ENCODE data around the gene DCHS2.

The DCHS2 gene

DNA sequence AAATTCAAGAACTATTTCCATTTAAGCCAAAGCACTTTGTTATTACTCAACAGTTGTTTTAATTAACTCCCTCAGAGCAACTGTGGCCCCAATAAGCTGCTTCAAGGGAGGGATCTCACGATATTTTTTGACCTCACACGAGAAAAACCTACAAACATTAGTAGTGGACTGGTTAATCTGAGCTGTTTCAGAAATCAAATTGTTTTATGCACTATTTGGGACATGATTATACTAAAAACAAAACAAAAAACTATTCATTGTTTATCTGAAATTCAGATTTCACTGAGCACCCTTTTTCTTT lies 74.3 kb downstream of the DCHS2 start:
- no peak overlapping the region for H2BK12ac ChIP-seq (ENCODE audit: low read length)
- no peak overlapping the region for H3K23ac ChIP-seq (ENCODE audit: low read depth, low read length, poor library complexity)
- no peak overlapping the region for H3K14ac ChIP-seq (ENCODE audit: low read length)
- H2BK5ac ChIP-seq (ENCODE audit: low read length) = no peak overlapping the region
- H2BK15ac ChIP-seq (ENCODE audit: low read length) = no peak overlapping the region
- no peaks in the 10 kb centered on the region for H3K79me1 ChIP-seq (ENCODE audit: low read depth, low read length)
- no peak overlapping the region for H3K27ac ChIP-seq (replicated peaks; ENCODE audit: low read length)
- no peak overlapping the region for H2AK5ac ChIP-seq (ENCODE audit: low read depth, low read length)
- H4K8ac ChIP-seq (ENCODE audit: low read depth, low read length) = no peak overlapping the region
- DNase-seq (ENCODE audit: low spot score) = no peak
- H3K27me3 ChIP-seq (ENCODE audit: control insufficient read depth in 3 of 3, insufficient read depth in 3 of 3, low read depth in 1 of 3, low read length in 3 of 3) = peaks cover 0 to 37% (median 3%) of the 10 kb centered on the region in 3 experiments
- H3K4me1 ChIP-seq (ENCODE audit: control insufficient read depth in 2 of 2, insufficient read depth in 1 of 2, low read depth in 1 of 2, low read length in 2 of 2) = peaks cover 1% of the 10 kb centered on the region in 2 donors
- H4K91ac ChIP-seq (ENCODE audit: low read depth, low read length, poor library complexity) = no peak overlapping the region
- no peaks in the 10 kb centered on the region for H3K9me3 ChIP-seq (replicated peaks in 1 of 2; ENCODE audit: control insufficient read depth in 2 of 2, insufficient read depth in 1 of 2, low read depth in 1 of 2, low read length in 2 of 2)
- H3K18ac ChIP-seq (ENCODE audit: low read length) = no peak overlapping the region
- no peak overlapping the region for H3K9ac ChIP-seq (ENCODE audit: low read depth, low read length, poor library complexity)
- no peak overlapping the region for H3K4ac ChIP-seq (ENCODE audit: low read length)
- peak overlapping the region; percentile 59 for H3K4me2 ChIP-seq (ENCODE audit: insufficient read depth, low read length, poor library complexity, severe bottlenecking)
- WGBS, 2 donors (ENCODE audit: extremely low coverage in 2 of 2, insufficient read length in 2 of 2, insufficient replicate concordance in 1 of 2) = no CpG with 5 or more reads among the region's 2 CpGs
- H3K4me3 ChIP-seq (ENCODE audit: low read length in 2 of 2) = peak overlapping the region in 1 of 2 donors; percentile 55
- peak overlapping the region; percentile 92 for H2AFZ ChIP-seq (ENCODE audit: low read length)
- no peaks in the 10 kb centered on the region for H3K36me3 ChIP-seq (replicated peaks in 1 of 2; ENCODE audit: control insufficient read depth in 2 of 2, insufficient read depth in 2 of 2, low read length in 2 of 2)
- H2BK120ac ChIP-seq (ENCODE audit: low read depth, low read length) = no peak overlapping the region

GRCh38 chr4:154416190-154416547 lies 75.4 kb downstream of the DCHS2 start:
- Histone ChIP-seq H3K79me1 (ENCODE audit: low read depth, low read length) (no peaks in the 10 kb centered on the region), H3K4ac (ENCODE audit: low read length) (no peak overlapping the region), H2AK5ac (ENCODE audit: low read depth, low read length) (no peak overlapping the region), H3K4me2 (ENCODE audit: insufficient read depth, low read length, poor library complexity, severe bottlenecking) (peak overlapping the region; percentile 59), H4K8ac (ENCODE audit: low read depth, low read length) (no peak overlapping the region), H2BK5ac (ENCODE audit: low read length) (no peak overlapping the region), H3K4me1 (ENCODE audit: control insufficient read depth in 2 of 2, insufficient read depth in 1 of 2, low read depth in 1 of 2, low read length in 2 of 2) (peaks cover 1% of the 10 kb centered on the region in 2 donors), H3K18ac (ENCODE audit: low read length) (no peak overlapping the region), H3K23ac (ENCODE audit: low read depth, low read length, poor library complexity) (no peak overlapping the region), H3K14ac (ENCODE audit: low read length) (no peak overlapping the region), H3K9ac (ENCODE audit: low read depth, low read length, poor library complexity) (no peak overlapping the region), H3K9me3 (replicated peaks in 1 of 2; ENCODE audit: control insufficient read depth in 2 of 2, insufficient read depth in 1 of 2, low read depth in 1 of 2, low read length in 2 of 2) (no peaks in the 10 kb centered on the region), H2AFZ (ENCODE audit: low read length) (peak overlapping the region; percentile 92), H3K36me3 (replicated peaks in 1 of 2; ENCODE audit: control insufficient read depth in 2 of 2, insufficient read depth in 2 of 2, low read length in 2 of 2) (no peaks in the 10 kb centered on the region), H3K27me3 (ENCODE audit: control insufficient read depth in 3 of 3, insufficient read depth in 3 of 3, low read depth in 1 of 3, low read length in 3 of 3) (peaks cover 0 to 34% (median 3%) of the 10 kb centered on the region in 3 experiments), H2BK120ac (ENCODE audit: low read depth, low read length) (no peak overlapping the region), H2BK12ac (ENCODE audit: low read length) (no peak overlapping the region), H3K4me3 (ENCODE audit: low read length in 2 of 2) (peak overlapping the region; percentile 55 to 79), H2BK15ac (ENCODE audit: low read length) (no peak overlapping the region), H4K91ac (ENCODE audit: low read depth, low read length, poor library complexity) (no peak overlapping the region), H3K27ac (replicated peaks; ENCODE audit: low read length) (no peak overlapping the region)
- no CpG with 5 or more reads among the region's 10 CpGs for WGBS, 2 donors (ENCODE audit: extremely low coverage in 2 of 2, insufficient read length in 2 of 2, insufficient replicate concordance in 1 of 2)
- DNase-seq (ENCODE audit: low spot score) = peak; percentile 31

DNA sequence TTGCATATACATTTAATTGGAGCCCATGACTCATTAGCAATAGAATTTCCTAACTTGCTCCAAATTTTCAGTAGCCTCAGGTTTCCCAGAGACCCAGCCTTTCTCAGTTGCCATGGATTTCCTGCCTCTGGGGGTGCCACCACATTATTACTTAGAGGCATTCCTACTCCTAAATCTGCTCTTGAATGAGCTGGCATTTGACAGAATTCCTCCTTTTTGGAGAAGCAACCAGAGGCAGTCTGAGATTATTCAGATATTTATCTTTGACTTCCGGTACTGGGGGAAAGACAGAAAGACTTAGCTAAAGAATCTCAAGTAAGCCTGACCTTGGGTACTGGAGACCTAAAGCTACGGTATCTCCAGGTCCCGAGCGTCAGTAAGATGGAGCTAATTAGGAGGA lies 76.3 kb downstream of the DCHS2 start:
- H3K27ac ChIP-seq (replicated peaks; ENCODE audit: low read length) = no peak overlapping the region
- H3K18ac ChIP-seq (ENCODE audit: low read length) = no peak overlapping the region
- no peak overlapping the region for H3K9ac ChIP-seq (ENCODE audit: low read depth, low read length, poor library complexity)
- DNase-seq (ENCODE audit: low spot score) = no peak
- no peak overlapping the region for H4K8ac ChIP-seq (ENCODE audit: low read depth, low read length)
- no CpG with 5 or more reads among the region's 4 CpGs for WGBS, 2 donors (ENCODE audit: extremely low coverage in 2 of 2, insufficient read length in 2 of 2, insufficient replicate concordance in 1 of 2)
- no peak overlapping the region for H3K4me2 ChIP-seq (ENCODE audit: insufficient read depth, low read length, poor library complexity, severe bottlenecking)
- no peaks in the 10 kb centered on the region for H3K79me1 ChIP-seq (ENCODE audit: low read depth, low read length)
- H2BK120ac ChIP-seq (ENCODE audit: low read depth, low read length) = no peak overlapping the region
- no peaks in the 10 kb centered on the region for H3K9me3 ChIP-seq (replicated peaks in 1 of 2; ENCODE audit: control insufficient read depth in 2 of 2, insufficient read depth in 1 of 2, low read depth in 1 of 2, low read length in 2 of 2)
- H2BK5ac ChIP-seq (ENCODE audit: low read length) = no peak overlapping the region
- H3K4me3 ChIP-seq (ENCODE audit: low read length in 2 of 2) = no peak overlapping the region
- no peak overlapping the region for H2BK15ac ChIP-seq (ENCODE audit: low read length)
- no peak overlapping the region for H3K4ac ChIP-seq (ENCODE audit: low read length)
- no peaks in the 10 kb centered on the region for H3K36me3 ChIP-seq (replicated peaks in 1 of 2; ENCODE audit: control insufficient read depth in 2 of 2, insufficient read depth in 2 of 2, low read length in 2 of 2)
- peaks cover 1% of the 10 kb centered on the region in 2 donors for H3K4me1 ChIP-seq (ENCODE audit: control insufficient read depth in 2 of 2, insufficient read depth in 1 of 2, low read depth in 1 of 2, low read length in 2 of 2)
- no peak overlapping the region for H4K91ac ChIP-seq (ENCODE audit: low read depth, low read length, poor library complexity)
- no peak overlapping the region for H3K23ac ChIP-seq (ENCODE audit: low read depth, low read length, poor library complexity)
- H3K27me3 ChIP-seq (ENCODE audit: control insufficient read depth in 3 of 3, insufficient read depth in 3 of 3, low read depth in 1 of 3, low read length in 3 of 3) = peaks cover 0 to 34% (median 3%) of the 10 kb centered on the region in 3 experiments
- H2BK12ac ChIP-seq (ENCODE audit: low read length) = no peak overlapping the region
- H3K14ac ChIP-seq (ENCODE audit: low read length) = no peak overlapping the region
- no peak overlapping the region for H2AK5ac ChIP-seq (ENCODE audit: low read depth, low read length)
- peak overlapping the region; percentile 46 for H2AFZ ChIP-seq (ENCODE audit: low read length)

- Histone ChIP-seq H3K4me3 (ENCODE audit: low read length in 2 of 2) (no peak overlapping the region), H3K4me1 (ENCODE audit: control insufficient read depth in 2 of 2, insufficient read depth in 1 of 2, low read depth in 1 of 2, low read length in 2 of 2) (peaks cover 1% of the 10 kb centered on the region in 2 donors), H4K8ac (ENCODE audit: low read depth, low read length) (peak overlapping the region; percentile 31), H3K79me1 (ENCODE audit: low read depth, low read length) (no peaks in the 10 kb centered on the region), H3K4me2 (ENCODE audit: insufficient read depth, low read length, poor library complexity, severe bottlenecking) (no peak overlapping the region), H3K4ac (ENCODE audit: low read length) (no peak overlapping the region), H2BK5ac (ENCODE audit: low read length) (no peak overlapping the region), H3K14ac (ENCODE audit: low read length) (no peak overlapping the region), H3K9ac (ENCODE audit: low read depth, low read length, poor library complexity) (no peak overlapping the region), H2BK12ac (ENCODE audit: low read length) (no peak overlapping the region), H2AFZ (ENCODE audit: low read length) (no peak overlapping the region), H4K91ac (ENCODE audit: low read depth, low read length, poor library complexity) (no peak overlapping the region), H3K18ac (ENCODE audit: low read length) (no peak overlapping the region), H2AK5ac (ENCODE audit: low read depth, low read length) (no peak overlapping the region), H3K36me3 (replicated peaks in 1 of 2; ENCODE audit: control insufficient read depth in 2 of 2, insufficient read depth in 2 of 2, low read length in 2 of 2) (no peaks in the 10 kb centered on the region), H3K23ac (ENCODE audit: low read depth, low read length, poor library complexity) (no peak overlapping the region), H2BK120ac (ENCODE audit: low read depth, low read length) (no peak overlapping the region), H3K27ac (replicated peaks; ENCODE audit: low read length) (no peak overlapping the region), H3K9me3 (replicated peaks in 1 of 2; ENCODE audit: control insufficient read depth in 2 of 2, insufficient read depth in 1 of 2, low read depth in 1 of 2, low read length in 2 of 2) (no peaks in the 10 kb centered on the region), H2BK15ac (ENCODE audit: low read length) (no peak overlapping the region), H3K27me3 (ENCODE audit: control insufficient read depth in 3 of 3, insufficient read depth in 3 of 3, low read depth in 1 of 3, low read length in 3 of 3) (peaks cover 0 to 34% (median 3%) of the 10 kb centered on the region in 3 experiments)
- no CpG with 5 or more reads among the region's 3 CpGs for WGBS, 2 donors (ENCODE audit: extremely low coverage in 2 of 2, insufficient read length in 2 of 2, insufficient replicate concordance in 1 of 2)
- DNase-seq (ENCODE audit: low spot score) = no peak
These were observed 76.8 kb downstream of the DCHS2 start for GRCh38 chr4:154414796-154415195.

Measured in neuronal stem cell (in vitro differentiated cells).